Measurements from ENCODE around the gene CXCL12.

The CXCL12 gene

DNA sequence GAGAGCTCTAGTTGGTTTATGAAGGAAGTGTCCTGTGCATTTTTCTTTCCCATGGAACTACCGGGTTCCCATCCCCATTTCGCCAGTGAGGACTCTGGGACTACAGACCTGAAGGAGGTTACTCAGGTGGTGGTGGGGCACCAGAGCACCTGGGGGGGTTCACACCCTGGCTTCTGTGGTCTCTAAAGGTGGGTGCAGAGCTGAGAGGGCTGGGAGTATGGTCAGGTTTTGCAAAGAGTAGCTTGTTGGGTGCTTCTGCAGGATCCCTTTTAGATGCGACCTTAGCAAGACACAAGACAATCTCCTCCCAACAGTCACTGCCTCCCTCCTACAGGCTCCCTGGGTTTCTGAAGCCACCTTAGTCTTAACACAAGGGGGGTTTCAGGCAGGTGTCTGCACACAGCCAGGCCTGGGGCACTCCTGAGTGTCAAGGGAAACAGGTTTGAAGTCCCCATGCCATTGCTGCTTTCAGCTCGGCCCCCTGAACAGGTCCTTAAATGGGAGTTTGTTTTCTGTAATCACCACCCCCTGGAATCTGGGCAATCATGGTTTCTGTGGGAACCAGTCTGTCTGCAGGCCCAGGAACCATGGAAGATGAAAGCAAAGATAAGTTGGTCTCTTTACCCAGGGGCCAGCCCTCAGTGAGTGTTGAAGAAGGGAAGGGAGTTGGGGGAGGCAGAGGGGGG, 9.9 kb upstream of the CXCL12 start:
- no peaks in the 10 kb centered on the region for H3K36me3 ChIP-seq (ENCODE audit: control insufficient read depth, insufficient read depth, low read length)
- no peak overlapping the region for H3K4me3 ChIP-seq (ENCODE audit: insufficient read depth, low read depth, low read length)
- 90 to 96% methylated on average over 4 of the region's 4 CpGs for WGBS, 2 experiments
- H3K4me1 ChIP-seq (ENCODE audit: control insufficient read depth, insufficient read depth, low read length) = peaks cover 27% of the 10 kb centered on the region
- H3K27me3 ChIP-seq (ENCODE audit: control insufficient read depth, insufficient read depth, low read length, poor library complexity, severe bottlenecking) = no peaks in the 10 kb centered on the region
- no peak overlapping the region for H3K27ac ChIP-seq (ENCODE audit: insufficient read depth, low read depth, low read length, poor library complexity, severe bottlenecking)
- H3K9me3 ChIP-seq (ENCODE audit: control insufficient read depth, low read length) = no peaks in the 10 kb centered on the region

DNA sequence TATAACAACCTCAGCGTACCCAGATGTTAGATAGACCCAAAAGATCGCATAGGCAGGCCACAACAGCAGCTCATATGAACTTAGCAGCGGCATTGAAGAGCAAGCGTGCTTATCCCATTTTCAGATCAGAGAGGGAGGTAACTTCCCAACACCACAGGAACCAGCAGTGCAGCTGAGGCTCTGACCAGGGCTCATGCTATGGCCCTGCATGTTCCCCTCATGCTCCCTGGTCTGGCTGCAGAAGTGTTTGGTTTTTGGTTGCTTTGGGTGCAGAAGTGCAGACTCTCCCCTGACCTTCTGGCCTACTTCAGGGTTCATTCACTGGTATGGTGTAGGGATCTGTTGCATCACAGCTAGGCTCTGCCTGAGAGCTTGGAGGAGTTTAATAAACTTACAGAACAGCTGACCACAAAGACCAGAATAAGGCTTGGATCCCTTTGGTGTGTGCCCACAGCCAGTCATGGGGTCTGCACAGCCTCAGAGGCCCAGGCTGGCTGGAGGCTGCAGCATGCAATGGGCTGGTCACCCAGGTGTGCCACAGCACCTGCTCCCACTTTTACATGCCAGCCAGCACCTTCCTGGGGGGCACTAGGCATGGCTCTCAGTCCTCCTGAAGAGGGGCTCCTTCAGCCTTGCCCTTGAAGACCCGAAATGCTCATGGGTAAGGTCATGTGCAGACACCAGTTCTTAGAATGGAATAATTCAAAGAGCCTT, 9.1 kb upstream of the CXCL12 start:
- Histone ChIP-seq H3K27me3 (ENCODE audit: control insufficient read depth, insufficient read depth, low read length, poor library complexity, severe bottlenecking) (no peaks in the 10 kb centered on the region), H3K27ac (ENCODE audit: insufficient read depth, low read depth, low read length, poor library complexity, severe bottlenecking) (no peak overlapping the region), H3K4me3 (ENCODE audit: insufficient read depth, low read depth, low read length) (no peak overlapping the region), H3K4me1 (ENCODE audit: control insufficient read depth, insufficient read depth, low read length) (peaks cover 21% of the 10 kb centered on the region), H3K9me3 (ENCODE audit: control insufficient read depth, low read length) (no peaks in the 10 kb centered on the region), H3K36me3 (ENCODE audit: control insufficient read depth, insufficient read depth, low read length) (no peaks in the 10 kb centered on the region)
- 94 to 95% methylated on average over 5 of the region's 5 CpGs for WGBS, 2 experiments

DNA sequence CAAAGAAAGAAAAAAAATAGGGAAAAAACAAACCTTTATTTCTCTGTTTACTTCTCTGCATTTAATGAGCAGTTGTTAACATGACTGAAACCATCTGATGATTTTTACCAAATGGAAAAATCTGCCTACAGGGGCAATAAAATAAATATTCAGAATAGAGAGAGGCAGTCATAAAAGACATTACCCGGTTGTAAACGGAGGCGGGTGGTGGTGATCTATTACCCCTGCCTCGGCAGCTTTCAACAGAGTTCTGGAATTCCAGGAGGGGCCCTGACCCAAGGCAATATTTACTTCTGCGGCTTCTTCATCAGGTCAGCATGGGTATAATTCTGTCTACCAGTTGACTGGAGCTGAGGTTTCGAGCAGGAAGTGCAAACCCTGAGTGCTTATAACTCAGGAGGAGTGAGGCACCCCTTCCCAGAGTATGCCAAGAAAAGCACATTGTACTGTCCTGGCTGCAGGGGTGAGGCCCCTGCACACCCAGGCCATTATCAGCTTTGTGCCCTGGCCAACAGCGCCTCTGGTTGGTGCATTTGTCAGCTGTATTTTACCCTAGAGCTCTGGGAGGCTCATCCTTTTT, 8.2 kb upstream of the CXCL12 start:
- no peak overlapping the region for H3K27ac ChIP-seq (ENCODE audit: insufficient read depth, low read depth, low read length, poor library complexity, severe bottlenecking)
- no peaks in the 10 kb centered on the region for H3K27me3 ChIP-seq (ENCODE audit: control insufficient read depth, insufficient read depth, low read length, poor library complexity, severe bottlenecking)
- no peak overlapping the region for H3K4me3 ChIP-seq (ENCODE audit: insufficient read depth, low read depth, low read length)
- WGBS, 2 experiments = 90% methylated on average over 7 of the region's 7 CpGs
- H3K36me3 ChIP-seq (ENCODE audit: control insufficient read depth, insufficient read depth, low read length) = no peaks in the 10 kb centered on the region
- H3K9me3 ChIP-seq (ENCODE audit: control insufficient read depth, low read length) = no peaks in the 10 kb centered on the region
- H3K4me1 ChIP-seq (ENCODE audit: control insufficient read depth, insufficient read depth, low read length) = peaks cover 15% of the 10 kb centered on the region

DNA sequence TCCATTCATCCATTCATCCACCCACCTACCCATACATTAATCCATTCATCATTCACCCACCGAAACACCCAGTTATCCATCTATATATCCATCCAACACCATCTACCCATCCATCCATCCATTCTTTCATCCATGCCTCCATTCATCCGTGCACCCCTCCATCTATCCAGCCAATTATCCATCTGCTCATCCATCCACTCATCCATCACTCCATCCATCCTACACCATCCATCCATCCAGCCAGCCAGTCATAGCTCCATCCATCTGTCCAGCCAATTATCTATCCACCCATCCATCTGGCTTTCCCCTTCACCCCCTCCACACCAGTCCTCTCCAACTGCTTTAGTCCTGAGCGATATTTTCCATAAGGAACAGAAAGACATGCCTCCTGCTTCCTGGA, 7.5 kb upstream of the CXCL12 start:
- no peak overlapping the region for H3K27ac ChIP-seq (ENCODE audit: insufficient read depth, low read depth, low read length, poor library complexity, severe bottlenecking)
- WGBS, 2 experiments = 92% methylated on average over 3 of the region's 3 CpGs
- no peaks in the 10 kb centered on the region for H3K36me3 ChIP-seq (ENCODE audit: control insufficient read depth, insufficient read depth, low read length)
- H3K27me3 ChIP-seq (ENCODE audit: control insufficient read depth, insufficient read depth, low read length, poor library complexity, severe bottlenecking) = no peaks in the 10 kb centered on the region
- peaks cover 8% of the 10 kb centered on the region for H3K4me1 ChIP-seq (ENCODE audit: control insufficient read depth, insufficient read depth, low read length)
- no peak overlapping the region for H3K4me3 ChIP-seq (ENCODE audit: insufficient read depth, low read depth, low read length)
- no peaks in the 10 kb centered on the region for H3K9me3 ChIP-seq (ENCODE audit: control insufficient read depth, low read length)

DNA sequence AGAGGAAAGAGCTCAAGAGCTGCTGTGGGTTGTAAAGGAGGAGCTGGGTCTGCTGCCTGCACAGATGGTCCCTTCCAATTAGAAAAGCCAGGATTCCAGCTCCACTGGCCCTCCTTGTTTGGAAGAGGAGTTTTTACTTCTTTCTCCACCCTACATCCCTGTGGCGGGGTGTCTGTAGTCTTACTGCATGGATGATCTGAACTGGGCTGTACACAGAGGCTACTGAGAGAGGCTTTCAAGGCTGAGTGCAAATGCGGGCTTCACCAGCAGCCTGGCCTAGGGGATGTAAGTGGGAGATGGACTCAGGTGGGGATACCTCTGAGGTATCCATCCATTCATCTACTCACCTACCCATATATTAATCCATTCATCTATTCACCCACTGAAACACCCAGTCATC, 7.1 kb upstream of the CXCL12 start:
- Histone ChIP-seq H3K27ac (ENCODE audit: insufficient read depth, low read depth, low read length, poor library complexity, severe bottlenecking) (no peak overlapping the region), H3K36me3 (ENCODE audit: control insufficient read depth, insufficient read depth, low read length) (no peaks in the 10 kb centered on the region), H3K4me3 (ENCODE audit: insufficient read depth, low read depth, low read length) (no peak overlapping the region), H3K27me3 (ENCODE audit: control insufficient read depth, insufficient read depth, low read length, poor library complexity, severe bottlenecking) (peaks cover 4% of the 10 kb centered on the region), H3K9me3 (ENCODE audit: control insufficient read depth, low read length) (no peaks in the 10 kb centered on the region), H3K4me1 (ENCODE audit: control insufficient read depth, insufficient read depth, low read length) (peaks cover 5% of the 10 kb centered on the region)
- WGBS, 2 experiments = 79 to 100% methylated on average over 1 to 2 of the region's 2 CpGs

DNA sequence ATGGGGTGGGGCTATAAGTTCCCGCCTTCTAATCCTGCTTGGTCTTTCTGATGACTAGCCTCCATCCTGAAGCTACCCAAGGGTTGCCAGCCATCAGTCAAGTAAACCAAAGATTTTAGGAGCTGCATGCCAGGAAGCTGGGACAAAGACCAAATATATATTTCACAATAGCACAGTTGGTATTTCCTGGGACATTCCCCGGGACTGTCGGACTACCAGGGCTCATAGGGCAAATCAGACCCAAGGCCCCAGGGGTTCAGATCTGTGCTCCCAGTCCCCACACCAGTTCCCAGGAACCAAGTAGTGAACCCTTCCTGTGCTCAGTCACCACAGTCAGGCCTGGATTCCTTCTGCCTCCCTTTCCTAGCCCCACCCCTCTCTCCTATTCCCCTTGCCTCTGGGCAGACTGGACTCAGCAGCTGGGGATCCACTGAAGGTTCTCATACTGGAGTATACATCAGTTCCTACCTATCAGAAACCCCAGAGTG, 5.7 kb upstream of the CXCL12 start:
- Histone ChIP-seq H3K27ac (ENCODE audit: insufficient read depth, low read depth, low read length, poor library complexity, severe bottlenecking) (no peak overlapping the region), H3K4me1 (ENCODE audit: control insufficient read depth, insufficient read depth, low read length) (no peaks in the 10 kb centered on the region), H3K9me3 (ENCODE audit: control insufficient read depth, low read length) (no peaks in the 10 kb centered on the region), H3K27me3 (ENCODE audit: control insufficient read depth, insufficient read depth, low read length, poor library complexity, severe bottlenecking) (peaks cover 17% of the 10 kb centered on the region), H3K4me3 (ENCODE audit: insufficient read depth, low read depth, low read length) (no peak overlapping the region), H3K36me3 (ENCODE audit: control insufficient read depth, insufficient read depth, low read length) (no peaks in the 10 kb centered on the region)
- WGBS, 2 experiments = 89 to 93% methylated on average over 3 of the region's 3 CpGs

DNA sequence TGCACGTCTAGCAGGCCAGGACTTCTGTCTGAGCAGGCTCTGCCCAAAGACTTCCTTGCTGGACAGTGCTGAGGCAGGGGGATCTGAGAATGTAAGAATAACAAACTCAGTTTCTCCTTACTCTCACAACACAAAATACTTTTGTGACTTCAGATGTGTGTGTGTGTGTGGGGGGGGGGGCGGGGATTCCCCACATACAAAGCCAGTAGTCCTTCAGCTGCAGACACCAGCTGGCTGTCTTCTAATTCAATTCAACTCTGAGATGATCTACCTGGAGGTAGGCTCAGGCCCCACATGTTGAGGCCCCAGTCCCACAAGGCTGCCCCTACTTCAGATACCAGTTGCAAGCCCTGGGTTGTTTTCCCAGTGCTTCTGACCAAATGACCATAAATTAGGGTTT, 4.7 kb upstream of the CXCL12 start:
- no peaks in the 10 kb centered on the region for H3K9me3 ChIP-seq (ENCODE audit: control insufficient read depth, low read length)
- H3K4me3 ChIP-seq (ENCODE audit: insufficient read depth, low read depth, low read length) = no peak overlapping the region
- peaks cover 6% of the 10 kb centered on the region for H3K4me1 ChIP-seq (ENCODE audit: control insufficient read depth, insufficient read depth, low read length)
- 82 to 100% methylated on average over 1 of the region's 2 CpGs for WGBS, 2 experiments
- peaks cover 28% of the 10 kb centered on the region for H3K27me3 ChIP-seq (ENCODE audit: control insufficient read depth, insufficient read depth, low read length, poor library complexity, severe bottlenecking)
- H3K27ac ChIP-seq (ENCODE audit: insufficient read depth, low read depth, low read length, poor library complexity, severe bottlenecking) = no peak overlapping the region
- no peaks in the 10 kb centered on the region for H3K36me3 ChIP-seq (ENCODE audit: control insufficient read depth, insufficient read depth, low read length)

DNA sequence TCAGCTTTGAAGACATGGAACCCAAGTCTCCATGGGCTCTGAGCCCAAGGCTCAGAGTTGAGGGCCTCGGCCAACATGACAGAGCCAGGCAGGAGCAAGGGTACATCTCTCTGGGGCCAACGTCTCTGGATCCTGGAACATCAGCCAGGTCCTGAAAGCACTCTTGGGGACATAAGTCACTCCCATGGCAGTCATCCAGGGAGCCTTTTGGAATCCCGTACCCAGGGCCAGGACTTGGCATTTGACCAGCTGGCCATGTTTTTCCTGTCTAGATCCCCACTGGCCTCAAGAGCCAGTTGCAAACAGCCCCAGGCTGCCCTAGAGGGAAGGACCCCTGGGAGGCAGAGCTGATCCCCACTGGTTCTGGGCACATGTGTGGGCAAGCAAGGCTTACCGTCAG, 4.3 kb upstream of the CXCL12 start:
- WGBS, 2 experiments = 93% methylated on average over 4 of the region's 4 CpGs
- Histone ChIP-seq H3K9me3 (ENCODE audit: control insufficient read depth, low read length) (no peaks in the 10 kb centered on the region), H3K36me3 (ENCODE audit: control insufficient read depth, insufficient read depth, low read length) (no peaks in the 10 kb centered on the region), H3K4me1 (ENCODE audit: control insufficient read depth, insufficient read depth, low read length) (peaks cover 6% of the 10 kb centered on the region), H3K27me3 (ENCODE audit: control insufficient read depth, insufficient read depth, low read length, poor library complexity, severe bottlenecking) (peaks cover 32% of the 10 kb centered on the region), H3K27ac (ENCODE audit: insufficient read depth, low read depth, low read length, poor library complexity, severe bottlenecking) (no peak overlapping the region), H3K4me3 (ENCODE audit: insufficient read depth, low read depth, low read length) (no peak overlapping the region)

DNA sequence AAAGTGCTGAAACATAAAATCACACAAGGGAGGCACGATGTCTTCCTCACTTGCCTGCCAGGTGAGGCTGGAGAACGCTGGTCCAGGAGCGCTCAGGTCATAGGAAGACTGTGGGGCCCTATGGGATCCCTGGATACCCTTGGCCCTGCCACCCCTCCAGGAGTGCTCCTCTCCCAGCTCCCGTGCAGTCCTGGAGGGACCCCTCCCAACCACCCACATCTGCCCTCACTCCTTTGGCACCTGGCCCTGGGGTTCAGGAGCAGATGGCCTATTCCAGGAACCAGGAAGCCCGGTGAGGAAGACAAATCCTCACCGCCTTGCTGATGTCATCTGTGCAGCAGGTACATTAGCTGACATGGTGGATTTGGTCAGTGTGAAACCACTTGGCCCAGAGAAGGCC, 3.7 kb upstream of the CXCL12 start:
- H3K9me3 ChIP-seq (ENCODE audit: control insufficient read depth, low read length) = no peaks in the 10 kb centered on the region
- no peak overlapping the region for H3K4me3 ChIP-seq (ENCODE audit: insufficient read depth, low read depth, low read length)
- 95 to 96% methylated on average over 6 of the region's 6 CpGs for WGBS, 2 experiments

DNA sequence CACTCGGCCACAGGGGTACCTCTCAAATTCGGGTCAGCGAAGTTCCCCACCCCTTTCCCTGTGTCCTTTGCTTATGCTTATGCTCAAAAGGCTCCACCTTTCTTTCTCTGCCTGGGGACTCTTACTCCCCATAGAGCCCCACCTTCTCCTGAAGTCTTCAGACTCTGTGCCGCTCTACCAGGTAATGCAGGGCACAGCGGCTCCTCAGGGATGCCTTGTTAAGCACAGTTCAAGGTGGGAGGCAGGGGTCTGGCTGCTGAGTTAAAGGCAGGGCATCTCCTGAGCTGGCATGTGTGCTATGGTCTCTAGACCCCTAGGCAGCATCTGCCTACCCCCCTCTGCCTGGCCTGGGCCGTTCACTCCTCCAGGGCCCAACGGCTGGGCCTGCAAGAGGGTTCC, 3.0 kb upstream of the CXCL12 start:
- Histone ChIP-seq H3K4me3 (ENCODE audit: insufficient read depth, low read depth, low read length) (no peak overlapping the region), H3K36me3 (ENCODE audit: control insufficient read depth, insufficient read depth, low read length) (no peaks in the 10 kb centered on the region), H3K9me3 (ENCODE audit: control insufficient read depth, low read length) (no peaks in the 10 kb centered on the region), H3K27ac (ENCODE audit: insufficient read depth, low read depth, low read length, poor library complexity, severe bottlenecking) (no peak overlapping the region), H3K4me1 (ENCODE audit: control insufficient read depth, insufficient read depth, low read length) (peaks cover 11% of the 10 kb centered on the region), H3K27me3 (ENCODE audit: control insufficient read depth, insufficient read depth, low read length, poor library complexity, severe bottlenecking) (peaks cover 45% of the 10 kb centered on the region)
- WGBS, 2 experiments = 93 to 95% methylated on average over 7 of the region's 7 CpGs

More for the DNA sequence above, 3.7 kb upstream of the CXCL12 start:
- Histone ChIP-seq H3K27me3 (ENCODE audit: control insufficient read depth, insufficient read depth, low read length, poor library complexity, severe bottlenecking) (peaks cover 37% of the 10 kb centered on the region), H3K27ac (ENCODE audit: insufficient read depth, low read depth, low read length, poor library complexity, severe bottlenecking) (no peak overlapping the region), H3K36me3 (ENCODE audit: control insufficient read depth, insufficient read depth, low read length) (no peaks in the 10 kb centered on the region), H3K4me1 (ENCODE audit: control insufficient read depth, insufficient read depth, low read length) (peaks cover 6% of the 10 kb centered on the region)

Measured in ectodermal cell (in vitro differentiated cells).